NT2/D1 (cell line): ENCODE data around the gene MMRN2.

Experiments
- SUZ12 ChIP-seq: IDR thresholded peaks from 2 replicates; pipeline ENCODE4 v1.6.1; 2011; ENCODE audit not compliant: insufficient read length, insufficient read depth; ENCODE audit errors: extremely low read depth
- YY1 ChIP-seq: IDR thresholded peaks from 2 replicates; pipeline ENCODE4 v1.6.1; 2011; ENCODE audit not compliant: insufficient read length, insufficient read depth
- ZNF274 ChIP-seq: IDR thresholded peaks from 2 replicates; pipeline ENCODE4 v1.6.1; 2011; ENCODE audit warnings: mild to moderate bottlenecking, low read depth, low read length

- TF ChIP-seq YY1 = no peak
- no peak for TF ChIP-seq SUZ12
- TF ChIP-seq ZNF274 = no peak
Measured at GRCh38 chr10:86889997-86890396, 67.4 kb downstream of the MMRN2 start.
